Right cardiac atrium (tissue), 5 donors: ENCODE data around the gene UBTD1. TPM values are rescaled to one million over a fixed set of nuclear protein-coding genes. Genes with fewer than 3 reads are reported as not detected.

Source experiments
- ATAC-seq, 2 donors: fragments of 200-7000 bp; cut with Tn5 transposase; one replicate each; pipeline versions ENCODE4 v1.8.0 to v1.9.1; 2020; ENCODE audit warnings: moderate library complexity in 2 of 2, mild to moderate bottlenecking in 1 of 2
- DNase-seq, 3 donors: peaks; one replicate each; pipeline ENCODE4 v3.0.0-alpha.2; 2020
- H3K27ac ChIP-seq: one replicate; pipeline ENCODE4 v1.5.1; 2013; ENCODE audit warnings: mild to moderate bottlenecking, low read length, control low read depth, moderate library complexity
- H3K27me3 ChIP-seq: one replicate; pipeline ENCODE4 v1.6.1; 2013; ENCODE audit not compliant: control insufficient read depth, insufficient read depth
- H3K4me1 ChIP-seq: one replicate; pipeline ENCODE4 v1.6.1; 2013; ENCODE audit warnings: low read length; ENCODE audit not compliant: control insufficient read depth, insufficient read depth
- H3K4me3 ChIP-seq: one replicate; pipeline ENCODE4 v1.5.1; 2013; ENCODE audit warnings: low read length, control low read depth
- H3K9me3 ChIP-seq: one replicate; pipeline ENCODE4 v1.6.1; 2013; ENCODE audit warnings: low read length; ENCODE audit not compliant: control insufficient read depth
- WGBS: extraction: QIAGEN DNeasy Blood & Tissue Kit; methylation state at CpG from one replicate; pipeline ENCODE4 v1.1.7; 2013; 5-methylcytosine and 5-hydroxymethylcytosine counted together
- intact Hi-C, 4 donors: fragments of 100-400 bp; cut with DNase I; formaldehyde crosslinking; loops; one replicate each; pipeline versions ENCODE4 v1.11.0 to v1.14.0; 2022 to 2023
- long read RNA-seq, 4 donors: library from polyadenylated mRNA; unstranded; transcript quantifications; one replicate each; pipeline ENCODE4 v2.0.0, GENCODE V29; 2020 to 2021
- polyA plus RNA-seq: library from polyadenylated mRNA; stranded (reverse); fragments of 200-250 nt; gene quantifications from one replicate; pipeline ENCODE4 v1.2.3, GENCODE V29; 2013
- total RNA-seq, 4 donors: library from RNA; stranded (reverse); fragmentation: NEBNext Ultra II Directional; extraction: Animal tissue kit (Norgen Biotek cat#: 25700); gene quantifications; one replicate each; pipeline ENCODE4 v1.2.1, GENCODE V29; 2021
- donor health status: healthy with polysubstance abuse.
- donor health status: DM: no; HTN: yes; CAD: no.
- donor health status: DM: no; HTN: no; CAD: no.
- donor health status: DM: no; HTN: yes; CAD: no; lungs with severe emphysema.
- donor health status: DM: yes; HTN: yes; CAD: no.

The UBTD1 gene
- 10 to 100 TPM; 24.8 to 27.6 (median 25.8) TPM for total RNA-seq
- polyA plus RNA-seq: 42.1 TPM
- long read RNA-seq, donor 1, transcript UBTD1-201 (3 exons, 1,706 nt): major isoform, 89 of 94 reads
- long read RNA-seq, donor 1, partial matches to known transcripts: 3 of 94 reads
- long read RNA-seq, donor 1, other reads (novel, unspliced or antisense): 2 of 94 reads
- long read RNA-seq, donor 2, transcript UBTD1-201 (3 exons, 1,706 nt): major isoform, 53 of 56 reads
- long read RNA-seq, donor 2, partial matches to known transcripts: 3 of 56 reads
- long read RNA-seq, donor 2, other reads (novel, unspliced or antisense): 0 of 56 reads
- long read RNA-seq, donor 3, transcript UBTD1-201 (3 exons, 1,706 nt): major isoform, 89 of 94 reads
- long read RNA-seq, donor 3, partial matches to known transcripts: 2 of 94 reads
- long read RNA-seq, donor 3, other reads (novel, unspliced or antisense): 3 of 94 reads
- long read RNA-seq, donor 4, transcript UBTD1-201 (3 exons, 1,706 nt): major isoform, 83 of 87 reads
- long read RNA-seq, donor 4, partial matches to known transcripts: 2 of 87 reads
- long read RNA-seq, donor 4, other reads (novel, unspliced or antisense): 2 of 87 reads

GRCh38 chr10:97498841-97499560 is at the start of gene UBTD1:
Gene UBTD1 (plus strand): TSS chr10:97498924. CDS start chr10:97499204, 280 bp downstream.
- peak; percentile 7 to 18 for ATAC-seq
- under 1% methylated on average over 66 of the region's 66 CpGs for WGBS
- intact Hi-C loops: no loop called here
- DNase-seq: peak in 2 of 3 donors; percentile 51 to 85
- Histone ChIP-seq H3K9me3 (no peaks in the 10 kb centered on the region), H3K27ac (peak within 1 kb of the TSS; percentile 94), H3K4me1 (peaks cover 24% of the 10 kb centered on the region), H3K27me3 (no peaks in the 10 kb centered on the region), H3K4me3 (peak within 1 kb of the TSS; percentile 53)

GRCh38 chr10:97450828-97451227 is 47.9 kb upstream of the UBTD1 start:
- Histone ChIP-seq H3K9me3 (no peaks in the 10 kb centered on the region), H3K4me1 (peaks cover 20% of the 10 kb centered on the region), H3K27ac (no peak overlapping the region), H3K27me3 (no peaks in the 10 kb centered on the region), H3K4me3 (no peak overlapping the region)
- DNase-seq: no peak
- ATAC-seq: no peak
- WGBS: 47% methylated on average over 2 of the region's 2 CpGs
- intact Hi-C loops: no loop called here

- ATAC-seq: peak in 1 of 2 donors; percentile 6
- 95% methylated on average over 17 of the region's 17 CpGs for WGBS
Measured at GRCh38 chr10:97451605-97452004, 47.1 kb upstream of the UBTD1 start.

GRCh38 chr10:97452352-97452751 is 46.4 kb upstream of the UBTD1 start:
- ATAC-seq (no peak), DNase-seq (no peak)
- no peaks in the 10 kb centered on the region for H3K27me3 ChIP-seq
- H3K4me3 ChIP-seq: no peak overlapping the region
- H3K4me1 ChIP-seq: peaks cover 14% of the 10 kb centered on the region
- no peak overlapping the region for H3K27ac ChIP-seq
- intact Hi-C loops: no loop called here
- no peaks in the 10 kb centered on the region for H3K9me3 ChIP-seq
- WGBS: 89% methylated on average over 6 of the region's 6 CpGs

More at GRCh38 chr10:97451605-97452004, 47.1 kb upstream of the UBTD1 start:
- no peak overlapping the region for H3K27ac ChIP-seq
- intact Hi-C loops: no loop called here
- H3K9me3 ChIP-seq: no peaks in the 10 kb centered on the region
- no peaks in the 10 kb centered on the region for H3K27me3 ChIP-seq
- DNase-seq: peak in 1 of 3 donors; percentile 62
- H3K4me1 ChIP-seq: peaks cover 20% of the 10 kb centered on the region
- no peak overlapping the region for H3K4me3 ChIP-seq

- Histone ChIP-seq H3K9me3 (no peaks in the 10 kb centered on the region), H3K4me3 (no peak overlapping the region), H3K4me1 (peaks cover 14% of the 10 kb centered on the region), H3K27ac (no peak overlapping the region), H3K27me3 (no peaks in the 10 kb centered on the region)
- 65% methylated on average over 3 of the region's 3 CpGs for WGBS
- DNase-seq (no peak), ATAC-seq (peak; percentile 28 to 52)
- intact Hi-C loops: no loop called here
Measured at GRCh38 chr10:97454330-97455036, 44.2 kb upstream of the UBTD1 start.

GRCh38 chr10:97456034-97456685 is 42.6 kb upstream of the UBTD1 start:
- H3K4me3 ChIP-seq: no peak overlapping the region

GRCh38 chr10:97456686-97457065 is 42.0 kb upstream of the UBTD1 start:
- no peak for DNase-seq
- intact Hi-C loops: no loop called here
- Histone ChIP-seq H3K9me3 (no peaks in the 10 kb centered on the region), H3K27ac (no peak overlapping the region), H3K4me1 (peaks cover 7% of the 10 kb centered on the region), H3K27me3 (no peaks in the 10 kb centered on the region), H3K4me3 (no peak overlapping the region)
- 62% methylated on average over 3 of the region's 3 CpGs for WGBS
- no peak for ATAC-seq

More at GRCh38 chr10:97456034-97456685, 42.6 kb upstream of the UBTD1 start:
- Histone ChIP-seq H3K4me1 (peaks cover 7% of the 10 kb centered on the region), H3K9me3 (no peaks in the 10 kb centered on the region), H3K27ac (no peak overlapping the region), H3K27me3 (no peaks in the 10 kb centered on the region)
- DNase-seq (no peak), ATAC-seq (no peak)
- intact Hi-C loops: no loop called here
- WGBS: 61% methylated on average over 5 of the region's 5 CpGs

- Histone ChIP-seq H3K4me3 (no peak overlapping the region), H3K27ac (no peak overlapping the region), H3K4me1 (peaks cover 5% of the 10 kb centered on the region), H3K9me3 (no peaks in the 10 kb centered on the region), H3K27me3 (no peaks in the 10 kb centered on the region)
- DNase-seq: no peak
- no peak for ATAC-seq
- 93% methylated on average over 7 of the region's 7 CpGs for WGBS
- intact Hi-C loops: no loop called here
Measured at GRCh38 chr10:97459111-97459510, 39.6 kb upstream of the UBTD1 start.

GRCh38 chr10:97459933-97460332 is 38.8 kb upstream of the UBTD1 start:
- Histone ChIP-seq H3K4me3 (no peak overlapping the region), H3K27me3 (no peaks in the 10 kb centered on the region), H3K9me3 (no peaks in the 10 kb centered on the region), H3K27ac (no peak overlapping the region), H3K4me1 (no peaks in the 10 kb centered on the region)
- intact Hi-C loops: loop anchor here (5.0 to 10.0 kb wide), 2 partner anchors 92 to 95 kb away; no protein-coding TSS in a partner anchor
- no peak for ATAC-seq
- WGBS: 71% methylated on average over 7 of the region's 7 CpGs
- no peak for DNase-seq

- Histone ChIP-seq H3K4me1 (peaks cover 6% of the 10 kb centered on the region), H3K9me3 (no peaks in the 10 kb centered on the region), H3K27ac (no peak overlapping the region), H3K4me3 (no peak overlapping the region), H3K27me3 (no peaks in the 10 kb centered on the region)
- ATAC-seq (no peak), DNase-seq (no peak)
- intact Hi-C loops: loop anchor here (5.0 to 10.0 kb wide), 2 partner anchors 90 to 92 kb away; no protein-coding TSS in a partner anchor
- WGBS: 89% methylated on average over 2 of the region's 2 CpGs
Measured at GRCh38 chr10:97462309-97462708, 36.4 kb upstream of the UBTD1 start.
